ENCODE results near the gene SYT13. TPM values are rescaled to one million over a fixed set of nuclear protein-coding genes. Genes with fewer than 3 reads are reported as not detected.

SYT13 gene
- total RNA-seq, 1 experiment from 2014 or later = 1.4 TPM

DNA sequence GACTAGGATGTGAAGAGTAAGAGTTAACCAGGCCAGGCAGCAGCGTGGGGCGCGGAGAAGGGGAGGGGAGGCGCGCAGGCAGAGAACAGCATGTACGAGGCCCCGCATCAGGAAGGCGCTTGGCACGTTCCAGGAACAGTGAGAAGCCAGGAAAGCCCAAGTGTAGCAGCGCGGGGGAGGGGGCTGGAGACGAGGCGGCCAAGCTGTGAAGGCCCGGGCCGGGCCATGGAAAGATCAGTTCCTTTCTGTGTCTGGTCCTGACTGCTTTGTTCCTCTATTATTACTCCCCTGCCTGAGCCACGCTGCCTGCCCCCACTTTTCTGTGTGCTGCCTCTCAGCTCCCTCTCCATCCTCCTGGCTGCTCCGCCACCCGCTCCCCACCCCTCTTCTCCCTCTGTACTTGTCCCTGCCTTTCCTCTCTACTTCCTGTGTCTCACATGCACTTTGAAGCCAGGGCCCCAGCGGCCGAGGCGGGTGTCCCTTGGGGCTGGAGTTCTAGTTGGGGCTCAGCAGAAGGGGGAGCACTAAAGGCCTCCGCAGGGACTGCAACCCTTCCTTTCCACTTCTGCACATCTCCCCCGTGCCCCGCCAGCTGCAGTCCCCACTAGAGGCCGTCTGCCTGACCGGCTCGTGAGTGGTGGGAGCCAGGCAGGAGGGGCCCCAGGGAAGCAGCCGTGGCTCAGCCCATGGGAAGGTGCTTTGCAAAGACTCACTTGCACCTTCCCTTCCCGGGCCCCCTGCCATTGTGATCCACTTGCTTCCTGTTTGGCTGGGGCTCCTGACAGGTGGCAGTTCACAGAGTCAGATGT, 76.0 kb downstream of the SYT13 start:
- intact Hi-C loops (cut with micrococcal nuclease) = no loop called here
- Histone ChIP-seq H3K9me2 (ENCODE audit: insufficient read depth) (no peaks in the 10 kb centered on the region), H3K27ac (ENCODE audit: low read depth, low read length) (no peak overlapping the region), H3K9ac (ENCODE audit: low read length) (no peak overlapping the region), H3K4me2 (ENCODE audit: low read length) (no peak overlapping the region), H3K36me3 (ENCODE audit: control insufficient read depth in 1 of 2, insufficient read depth in 2 of 2, low read length in 2 of 2) (no peaks in the 10 kb centered on the region), H3K4me1 (ENCODE audit: control insufficient read depth in 1 of 2, insufficient read depth in 2 of 2, low read length in 2 of 2) (no peaks in the 10 kb centered on the region), H3K79me2 (ENCODE audit: insufficient read depth, low read length) (no peaks in the 10 kb centered on the region), H4K20me1 (ENCODE audit: insufficient read depth) (no peaks in the 10 kb centered on the region), H2AFZ (ENCODE audit: low read depth, low read length, poor library complexity, severe bottlenecking) (no peak overlapping the region), H3K9me3 (ENCODE audit: control insufficient read depth in 1 of 2, insufficient read depth in 1 of 2, low read depth in 1 of 2, low read length in 2 of 2) (no peaks in the 10 kb centered on the region), H3K27me3 (ENCODE audit: insufficient read depth, low read length) (no peaks in the 10 kb centered on the region), H3K4me3 (replicated peaks in 1 of 2; ENCODE audit: low read depth in 1 of 2, low read length in 2 of 2) (no peak overlapping the region)
- no TSS peak for BruUV-seq (replicated peaks)
- no peak for DNase-seq (ENCODE audit: low read depth, low spot score)
- no peak for ATAC-seq
- no peak for TF ChIP-seq ZNF274 (IDR thresholded peaks at IDR 0.05; ENCODE audit: low read depth, low read length)
- TF ChIP-seq ZFX (IDR thresholded peaks at IDR 0.05) = no peak
- no peak for TF ChIP-seq EZH2 (IDR thresholded peaks at IDR 0.05)
- ChIA-PET CTCF (no interaction called here), POLR2A (no interaction called here), RAD21 (ENCODE audit: low non-redundant PET in 1 of 2, low total read pairs in 2 of 2, uncharacterized antibody in 2 of 2, unreplicated experiment in 2 of 2) (no interaction called here)

GRCh38 chr11:45209000-45209879, 76.9 kb downstream of the SYT13 start:
- Histone ChIP-seq H3K4me3 (replicated peaks in 1 of 2; ENCODE audit: low read depth in 1 of 2, low read length in 2 of 2) (no peak overlapping the region), H3K9me3 (ENCODE audit: control insufficient read depth in 1 of 2, insufficient read depth in 1 of 2, low read depth in 1 of 2, low read length in 2 of 2) (no peaks in the 10 kb centered on the region), H3K9me2 (ENCODE audit: insufficient read depth) (no peaks in the 10 kb centered on the region), H3K79me2 (ENCODE audit: insufficient read depth, low read length) (no peaks in the 10 kb centered on the region), H3K27me3 (ENCODE audit: insufficient read depth, low read length) (no peaks in the 10 kb centered on the region), H4K20me1 (ENCODE audit: insufficient read depth) (no peaks in the 10 kb centered on the region), H3K4me1 (ENCODE audit: control insufficient read depth in 1 of 2, insufficient read depth in 2 of 2, low read length in 2 of 2) (no peaks in the 10 kb centered on the region), H3K9ac (ENCODE audit: low read length) (no peak overlapping the region), H3K27ac (ENCODE audit: low read depth, low read length) (no peak overlapping the region), H2AFZ (ENCODE audit: low read depth, low read length, poor library complexity, severe bottlenecking) (no peak overlapping the region), H3K36me3 (ENCODE audit: control insufficient read depth in 1 of 2, insufficient read depth in 2 of 2, low read length in 2 of 2) (no peaks in the 10 kb centered on the region), H3K4me2 (ENCODE audit: low read length) (no peak overlapping the region)
- TF ChIP-seq, protein P1, sequence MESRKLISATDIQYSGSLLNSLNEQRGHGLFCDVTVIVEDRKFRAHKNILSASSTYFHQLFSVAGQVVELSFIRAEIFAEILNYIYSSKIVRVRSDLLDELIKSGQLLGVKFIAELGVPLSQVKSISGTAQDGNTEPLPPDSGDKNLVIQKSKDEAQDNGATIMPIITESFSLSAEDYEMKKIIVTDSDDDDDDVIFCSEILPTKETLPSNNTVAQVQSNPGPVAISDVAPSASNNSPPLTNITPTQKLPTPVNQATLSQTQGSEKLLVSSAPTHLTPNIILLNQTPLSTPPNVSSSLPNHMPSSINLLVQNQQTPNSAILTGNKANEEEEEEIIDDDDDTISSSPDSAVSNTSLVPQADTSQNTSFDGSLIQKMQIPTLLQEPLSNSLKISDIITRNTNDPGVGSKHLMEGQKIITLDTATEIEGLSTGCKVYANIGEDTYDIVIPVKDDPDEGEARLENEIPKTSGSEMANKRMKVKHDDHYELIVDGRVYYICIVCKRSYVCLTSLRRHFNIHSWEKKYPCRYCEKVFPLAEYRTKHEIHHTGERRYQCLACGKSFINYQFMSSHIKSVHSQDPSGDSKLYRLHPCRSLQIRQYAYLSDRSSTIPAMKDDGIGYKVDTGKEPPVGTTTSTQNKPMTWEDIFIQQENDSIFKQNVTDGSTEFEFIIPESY (IDR thresholded peaks at IDR 0.05; ENCODE audit: extremely low read depth, insufficient replicate concordance, low read length) = no peak
- no peak for TF ChIP-seq EGR1 (IDR thresholded peaks at IDR 0.05; ENCODE audit: low read depth)
- TF ChIP-seq POLR2AphosphoS5 (IDR thresholded peaks at IDR 0.05; ENCODE audit: low read depth, low read length) = no peak
- intact Hi-C loops (cut with micrococcal nuclease) = no loop called here
- no peak for ATAC-seq
- no peak for DNase-seq (ENCODE audit: low read depth, low spot score)
- ChIA-PET RAD21 (ENCODE audit: low non-redundant PET in 1 of 2, low total read pairs in 2 of 2, uncharacterized antibody in 2 of 2, unreplicated experiment in 2 of 2) (no interaction called here), POLR2A (no interaction called here), CTCF (no interaction called here)
- BruUV-seq (replicated peaks) = no TSS peak
